Neural cell (in vitro differentiated cells): ENCODE results near the gene ADAMTS18.

Source experiments
- CTCF ChIP-seq: fragments of 450-650 bp; IDR thresholded peaks from 2 replicates; pipeline ENCODE4 v1.5.1; 2014; ENCODE audit warnings: antibody characterized with exemption, mild to moderate bottlenecking, moderate library complexity; ENCODE audit not compliant: poor library complexity, severe bottlenecking
- EP300 ChIP-seq: fragments of 450-650 bp; conservative IDR thresholded peaks from 2 replicates; pipeline ENCODE4 v1.6.1; 2014; ENCODE audit warnings: antibody characterized with exemption, mild to moderate bottlenecking, moderate library complexity; ENCODE audit not compliant: poor library complexity, severe bottlenecking
- EZH2 ChIP-seq: fragments of 200-600, 300-800 bp; shearing (Covaris generic), sonication (generic); IDR thresholded peaks from 2 replicates; pipeline ENCODE4 v1.6.1; 2014; ENCODE audit warnings: antibody characterized with exemption, low read length, borderline replicate concordance, mild to moderate bottlenecking; ENCODE audit not compliant: insufficient read depth, poor library complexity, severe bottlenecking
- MXI1 ChIP-seq: fragments of 450-650 bp; conservative IDR thresholded peaks from 2 replicates; pipeline ENCODE4 v1.6.1; 2014; ENCODE audit warnings: antibody characterized with exemption, mild to moderate bottlenecking; ENCODE audit not compliant: poor library complexity, severe bottlenecking
- POLR2AphosphoS5 ChIP-seq: IDR thresholded peaks from 2 replicates; pipeline ENCODE4 v1.6.1; 2012
- RAD21 ChIP-seq: fragments of 450-650 bp; conservative IDR thresholded peaks from 2 replicates; pipeline ENCODE4 v1.6.1; 2014; ENCODE audit warnings: antibody characterized with exemption, mild to moderate bottlenecking, moderate library complexity
- REST ChIP-seq: IDR thresholded peaks from 2 replicates; pipeline ENCODE4 v1.6.1; 2012; ENCODE audit warnings: borderline replicate concordance
- SMC3 ChIP-seq: fragments of 450-650 bp; conservative IDR thresholded peaks from 2 replicates; pipeline ENCODE4 v1.6.1; 2014; ENCODE audit warnings: antibody characterized with exemption, mild to moderate bottlenecking, moderate library complexity; ENCODE audit not compliant: poor library complexity
- TAF1 ChIP-seq: IDR thresholded peaks from 2 replicates; pipeline ENCODE4 v1.6.1; 2012; ENCODE audit warnings: low read depth

DNA sequence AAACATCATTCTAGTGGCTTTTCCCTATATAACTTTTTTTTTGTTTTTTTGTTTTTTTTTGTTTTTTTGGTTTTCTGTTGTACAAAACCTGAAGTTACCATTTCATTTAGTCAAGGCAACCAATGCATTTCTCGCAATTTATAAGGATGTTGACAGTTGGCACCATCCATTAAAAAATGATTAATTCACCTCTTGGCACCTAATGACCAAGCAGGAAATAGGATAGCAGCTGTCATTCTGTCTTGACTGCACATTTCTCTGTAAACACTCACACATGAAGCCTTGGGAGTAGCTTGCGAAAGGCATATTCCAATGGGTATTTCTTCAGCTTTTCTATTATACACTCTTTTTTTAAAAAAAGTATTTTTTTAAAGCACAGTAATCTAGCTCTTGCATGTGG, 158.2 kb downstream of the ADAMTS18 start:
- TF ChIP-seq EP300 (no peak), EZH2 (no peak), CTCF (no peak), POLR2AphosphoS5 (no peak), REST (no peak), TAF1 (no peak), SMC3 (no peak), MXI1 (no peak), RAD21 (no peak)
